Testis (tissue), 3 donors: ENCODE measurements around the gene SMIM33. TPM values are rescaled to one million over a fixed set of nuclear protein-coding genes. Genes with fewer than 3 reads are reported as not detected.

Experiments
- DNase-seq: peaks from one replicate; pipeline ENCODE4 v3.0.0-alpha.2; 2019
- H3K27ac ChIP-seq, 2 donors: fragments of 200-600 bp; sonication (generic); one replicate each; pipeline ENCODE4 v1.5.1; 2019
- H3K27me3 ChIP-seq: fragments of 200-600 bp; sonication (generic); one replicate; pipeline ENCODE4 v1.5.1; 2019
- H3K36me3 ChIP-seq: fragments of 200-600 bp; sonication (generic); one replicate; pipeline ENCODE4 v1.5.1; 2017; ENCODE audit warnings: low read depth; ENCODE audit errors: missing control alignments
- H3K4me1 ChIP-seq: fragments of 200-600 bp; sonication (generic); one replicate; pipeline ENCODE4 v1.5.1; 2019
- H3K4me3 ChIP-seq, 2 donors: fragments of 200-600 bp; sonication (generic); one replicate each; pipeline ENCODE4 v1.5.1; 2017 to 2019
- H3K9me3 ChIP-seq: fragments of 200-600 bp; sonication (generic); one replicate; pipeline ENCODE4 v1.5.1; 2017
- CTCF ChIP-seq, 3 experiments: fragments of 450-650 bp in 2 of 3; fragments of 200-600 bp in 1 of 3; sonication (generic) in 1 of 3; IDR thresholded peaks; one replicate each; pipeline ENCODE4 v1.5.1; 2016 to 2019; ENCODE audit warnings: antibody characterized with exemption in 3 of 3, mild to moderate bottlenecking in 2 of 3, moderate library complexity in 1 of 3
- POLR2A ChIP-seq: fragments of 450-650 bp; IDR thresholded peaks from one replicate; pipeline ENCODE4 v1.6.1; 2017; ENCODE audit warnings: antibody characterized with exemption, mild to moderate bottlenecking, moderate library complexity
- WGBS, 2 donors: methylation state at CpG; one replicate each; pipeline ENCODE4 v1.1.5; 2018; 5-methylcytosine and 5-hydroxymethylcytosine counted together
- intact Hi-C: fragments of 100-400 bp; cut with DNase I; formaldehyde crosslinking; loops from one replicate; pipeline ENCODE4 v1.15.1; 2023; ENCODE audit warnings: low total_unique reads
- polyA plus RNA-seq: library from polyadenylated mRNA; stranded (reverse); fragments of 350-450 nt; fragmentation: Illumina TruSeq; extraction: RNeasy Lipid Tissue Mini Kit (QIAGEN cat#74804); gene quantifications from one replicate; pipeline ENCODE4 v1.2.3, GENCODE V29; 2014; ENCODE audit warnings: low read depth, low replicate concordance; ENCODE audit not compliant: insufficient read depth
- total RNA-seq, 2 donors: library from RNA; depleted of rRNA; stranded (reverse); fragments of >200 nt; gene quantifications; one replicate each; pipeline ENCODE4 v1.2.3, GENCODE V29; 2016

Gene SMIM33
- total and polyA plus RNA-seq, 3 donors from 2014 or later: 0.16 TPM; not detected in 2

- 75 to 84% methylated on average over 3 of the region's 3 CpGs for WGBS, 2 donors
- Histone ChIP-seq H3K27me3 (no peaks in the 10 kb centered on the region), H3K36me3 (no peaks in the 10 kb centered on the region), H3K27ac (no peak overlapping the region), H3K4me1 (no peaks in the 10 kb centered on the region), H3K4me3 (no peak overlapping the region), H3K9me3 (no peaks in the 10 kb centered on the region)
- TF ChIP-seq CTCF (IDR thresholded peaks at IDR 0.05): no peak
- TF ChIP-seq POLR2A: no peak
- DNase-seq: no peak
- intact Hi-C loops: no loop called here
These were observed 18.7 kb upstream of the SMIM33 start for GRCh38 chr5:139451878-139452660.

DNA sequence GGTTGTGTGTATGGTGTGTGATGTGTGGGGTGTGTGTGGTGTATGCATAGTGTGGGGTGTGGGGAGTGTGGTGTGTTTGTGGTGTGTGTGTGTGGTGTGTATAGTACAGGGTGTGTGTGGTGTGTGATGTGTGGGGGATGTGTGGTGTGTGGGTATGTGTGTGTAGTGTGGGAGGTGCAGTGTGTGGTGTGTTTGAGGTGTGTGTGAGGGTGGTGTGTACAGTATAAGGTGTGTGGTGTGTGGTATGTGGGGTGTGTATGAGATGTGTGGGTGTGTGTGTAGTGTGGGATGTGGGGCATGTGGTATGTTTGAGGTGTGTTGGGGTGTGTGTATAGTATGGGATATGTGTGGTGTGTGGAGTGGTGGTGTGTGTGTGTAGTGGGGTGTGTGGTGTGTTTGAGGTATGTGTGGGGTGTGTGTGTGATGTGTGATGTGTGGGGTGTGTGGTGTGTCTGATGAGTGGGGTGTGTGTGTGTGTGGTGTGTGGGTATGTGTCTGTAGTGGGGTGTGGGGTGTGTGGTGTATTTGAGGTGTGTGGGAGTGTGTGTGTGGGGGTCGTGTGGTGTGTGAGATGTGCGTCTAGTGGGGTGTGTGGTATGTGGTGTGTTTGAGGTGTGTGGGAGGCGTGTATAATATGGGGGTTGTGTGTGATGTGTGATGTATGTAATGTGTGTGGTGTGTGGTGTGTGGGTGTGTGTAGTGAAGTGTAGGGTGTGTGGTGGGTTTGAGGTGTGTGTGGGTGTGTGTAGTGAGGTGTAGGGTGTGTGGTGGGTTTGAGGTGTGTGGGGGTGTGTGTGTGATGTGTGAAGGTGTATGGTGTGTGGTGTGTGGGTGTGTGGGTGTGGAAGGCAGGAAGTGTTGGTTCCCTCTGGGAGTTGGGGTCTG lies 16.9 kb upstream of the SMIM33 start:
- intact Hi-C loops: no loop called here

DNA sequence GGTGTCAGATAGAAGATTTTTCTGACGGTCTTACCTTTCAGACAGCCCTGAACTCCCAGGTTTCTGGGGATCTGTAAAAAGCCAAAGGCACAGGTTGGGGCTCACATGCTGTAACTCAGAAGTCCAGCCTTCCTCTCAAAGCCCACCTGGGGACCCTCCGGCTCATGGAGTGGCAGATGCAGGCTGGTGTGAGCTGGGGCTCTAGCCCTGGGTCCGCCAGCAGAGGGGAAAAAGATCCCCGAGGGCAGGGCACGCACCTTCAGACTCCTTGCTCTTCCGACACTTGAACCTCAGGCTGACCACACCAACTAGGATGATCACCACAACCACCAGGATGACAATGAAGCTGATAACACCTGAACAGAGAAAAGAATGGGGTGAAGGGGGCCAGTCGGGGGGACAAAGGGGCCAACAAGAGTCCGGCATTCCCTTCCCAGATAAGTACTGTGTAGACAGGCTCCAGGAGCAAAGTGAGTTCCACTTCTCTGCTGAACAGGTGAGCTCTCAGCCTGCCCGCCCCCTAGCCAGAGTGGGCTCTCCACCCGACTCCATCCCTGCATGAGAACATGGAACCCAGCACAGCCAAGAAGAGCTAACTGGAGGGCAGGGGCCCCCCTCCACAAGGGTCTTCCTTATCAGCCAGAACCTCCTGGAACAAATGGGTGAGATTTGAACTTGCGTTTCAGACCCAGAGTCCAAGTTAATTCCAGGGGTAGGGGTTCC lies 16.1 kb upstream of the SMIM33 start:
- DNase-seq: no peak
- intact Hi-C loops: no loop called here
- Histone ChIP-seq H3K27ac (no peak overlapping the region), H3K36me3 (no peaks in the 10 kb centered on the region), H3K27me3 (no peaks in the 10 kb centered on the region), H3K9me3 (no peaks in the 10 kb centered on the region), H3K4me3 (no peak overlapping the region), H3K4me1 (no peaks in the 10 kb centered on the region)
- no peak for TF ChIP-seq CTCF (IDR thresholded peaks at IDR 0.05)
- TF ChIP-seq POLR2A: no peak
- WGBS, 2 donors: 89 to 93% methylated on average over 10 to 11 of the region's 11 CpGs

More for the DNA sequence above, 16.9 kb upstream of the SMIM33 start:
- H3K27ac ChIP-seq: no peak overlapping the region
- H3K4me3 ChIP-seq: no peak overlapping the region
- H3K27me3 ChIP-seq: no peaks in the 10 kb centered on the region
- no peaks in the 10 kb centered on the region for H3K36me3 ChIP-seq
- no peak for TF ChIP-seq CTCF (IDR thresholded peaks at IDR 0.05)
- no peak for TF ChIP-seq POLR2A
- DNase-seq: no peak
- H3K9me3 ChIP-seq: no peaks in the 10 kb centered on the region
- 75 to 81% methylated on average over 3 of the region's 3 CpGs for WGBS, 2 donors
- H3K4me1 ChIP-seq: no peaks in the 10 kb centered on the region

DNA sequence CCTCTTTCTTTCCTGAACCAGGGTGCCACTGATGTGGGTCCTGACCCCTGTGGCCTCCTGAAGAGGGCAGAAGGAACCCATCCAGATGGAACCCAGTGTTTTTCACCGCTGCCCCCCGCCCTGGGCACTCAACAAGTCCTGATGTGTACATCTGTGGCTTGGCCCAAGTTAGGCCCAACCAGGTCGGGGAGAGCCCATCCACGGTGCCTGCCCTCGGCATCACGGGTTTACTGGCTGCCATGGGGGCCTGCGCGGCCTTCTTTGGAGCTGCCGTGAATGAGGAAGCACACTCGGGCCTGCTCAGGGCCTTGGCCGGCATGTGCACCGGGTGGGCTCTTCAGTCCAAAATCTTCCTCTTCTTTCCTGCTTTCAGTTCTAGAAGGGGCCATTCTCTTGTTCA lies 14.0 kb upstream of the SMIM33 start:
- no peak for TF ChIP-seq CTCF (IDR thresholded peaks at IDR 0.05)
- no peak for TF ChIP-seq POLR2A
- 93% methylated on average over 8 to 11 of the region's 12 CpGs for WGBS, 2 donors

More for the DNA sequence above, 14.0 kb upstream of the SMIM33 start:
- no peaks in the 10 kb centered on the region for H3K27me3 ChIP-seq
- intact Hi-C loops: no loop called here
- no peak overlapping the region for H3K4me3 ChIP-seq
- no peak overlapping the region for H3K27ac ChIP-seq
- no peaks in the 10 kb centered on the region for H3K9me3 ChIP-seq
- H3K36me3 ChIP-seq: no peaks in the 10 kb centered on the region
- no peak for DNase-seq
- H3K4me1 ChIP-seq: no peaks in the 10 kb centered on the region
